PC-9 (cell line): ENCODE measurements around the gene ESR2. TPM values are rescaled to one million over a fixed set of nuclear protein-coding genes. Genes with fewer than 3 reads are reported as not detected.

Experiments
- BruUV-seq: library from RNA; stranded (reverse); fragments of 400-500 nt; replicated peaks from 2 replicates; lab custom pipeline; 2021; lab: Mats Ljungman, UMichigan
- CTCF ChIA-PET: fragments of 300-600 bp; sonication (Branson Sonifier 250); formaldehyde crosslinking; loops from one replicate; lab custom pipeline; 2022; ENCODE audit warnings: antibody characterized with exemption; lab: Charles Lee
- POLR2A ChIA-PET: fragments of 300-600 bp; sonication (Branson Sonifier 250); formaldehyde crosslinking; loops from one replicate; lab custom pipeline; 2022; ENCODE audit warnings: antibody characterized with exemption; ENCODE audit not compliant: unreplicated experiment; lab: Charles Lee
- DNase-seq, 2 experiments: peaks; one replicate each; pipeline versions ENCODE4 v3.0.0 to v3.0.0-alpha.2; 2015 to 2022; ENCODE audit warnings: mixed read lengths in 1 of 2
- H2AFZ ChIP-seq: fragments of 200-600 bp; sonication (generic); 2 replicates; pipeline ENCODE4 v1.8.1; 2017; ENCODE audit warnings: antibody characterized with exemption
- H3F3A ChIP-seq: fragments of 200-600 bp; sonication (generic); 2 replicates; pipeline ENCODE4 v1.8.1; 2017; ENCODE audit warnings: antibody characterized with exemption, mild to moderate bottlenecking, low read depth; ENCODE audit not compliant: insufficient read depth
- H3K27ac ChIP-seq: fragments of 200-600 bp; sonication (generic); 2 replicates; pipeline ENCODE4 v1.6.1; 2016; ENCODE audit warnings: mixed run types
- H3K27me3 ChIP-seq: fragments of 200-600 bp; sonication (generic); 2 replicates; pipeline ENCODE4 v1.6.1; 2016; ENCODE audit warnings: low read depth, mixed run types; ENCODE audit not compliant: insufficient read depth
- H3K36me3 ChIP-seq: fragments of 200-600 bp; sonication (generic); 2 replicates; pipeline ENCODE4 v1.6.1; 2016; ENCODE audit warnings: low read depth, mixed run types
- H3K4me1 ChIP-seq: fragments of 200-600 bp; sonication (generic); replicated peaks from 2 replicates; pipeline ENCODE4 v1.6.1; 2016; ENCODE audit warnings: mixed run types; ENCODE audit not compliant: insufficient read depth
- H3K4me2 ChIP-seq: fragments of 200-600 bp; sonication (generic); 2 replicates; pipeline ENCODE4 v1.6.1; 2017; ENCODE audit warnings: mixed run types
- H3K4me3 ChIP-seq: fragments of 200-600 bp; sonication (generic); 2 replicates; pipeline ENCODE4 v1.6.1; 2016; ENCODE audit warnings: mixed run types
- H3K79me2 ChIP-seq: fragments of 200-600 bp; sonication (generic); 2 replicates; pipeline ENCODE4 v1.6.1; 2017; ENCODE audit warnings: low read depth, mixed run types
- H3K9me2 ChIP-seq: fragments of 200-600 bp; sonication (generic); 2 replicates; pipeline ENCODE4 v1.8.1; 2017; ENCODE audit warnings: mild to moderate bottlenecking; ENCODE audit not compliant: insufficient read depth
- H3K9me3 ChIP-seq: fragments of 200-600 bp; sonication (generic); 2 replicates; pipeline ENCODE4 v1.8.1; 2016; ENCODE audit warnings: low read depth; ENCODE audit not compliant: insufficient read depth
- H4K20me1 ChIP-seq: fragments of 200-600 bp; sonication (generic); 2 replicates; pipeline ENCODE4 v1.8.1; 2017; ENCODE audit not compliant: insufficient read depth
- EZH2 ChIP-seq: fragments of 200-600 bp; sonication (generic); IDR thresholded peaks from 2 replicates; pipeline ENCODE4 v1.8.0; 2017; ENCODE audit warnings: antibody characterized with exemption, low read depth
- intact Hi-C: fragments of 100-400 bp; cut with micrococcal nuclease; formaldehyde crosslinking; loops from one replicate; pipeline ENCODE4 v1.10.0; 2022; ENCODE audit not compliant: unreplicated experiment
- total RNA-seq: library from RNA; stranded (reverse); gene quantifications from 2 replicates; pipeline ENCODE4 v1.2.3, GENCODE V29; 2021
- TF ChIP-seq, protein P1 (sequence below): fragments of 200-600 bp; sonication (generic); conservative IDR thresholded peaks from 2 replicates; pipeline ENCODE4 v1.6.1; 2017; ENCODE audit warnings: mixed run types, antibody characterized with exemption, mild to moderate bottlenecking, moderate library complexity

The ESR2 gene
- total RNA-seq, 1 experiment from 2014 or later, result 0.20 TPM

DNA sequence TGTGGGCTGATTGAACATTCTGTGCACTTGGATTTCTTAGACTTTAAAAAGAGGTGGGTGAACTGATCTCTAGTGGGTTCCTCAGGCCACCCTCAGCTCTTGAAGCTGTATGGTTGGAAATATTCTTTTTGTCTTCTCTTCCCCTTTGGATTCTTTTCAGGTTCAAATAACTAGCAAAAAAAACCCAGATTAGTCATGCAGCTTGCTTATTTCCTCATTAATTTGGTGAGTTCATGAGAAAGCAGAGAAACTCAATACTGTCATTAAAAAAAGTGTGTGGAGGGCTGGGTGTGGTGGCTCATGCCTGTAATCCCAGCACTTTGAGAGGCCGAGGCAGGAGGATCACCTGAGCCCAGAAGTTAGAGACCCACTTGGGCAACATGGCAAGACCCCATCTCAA is 183.4 kb downstream of the ESR2 start:
- H3K27me3 ChIP-seq, result no peaks in the 10 kb centered on the region
- no peak overlapping the region for H3K4me3 ChIP-seq
- H3K36me3 ChIP-seq, result no peaks in the 10 kb centered on the region; the same call in 1 of the 2 replicates
- CTCF ChIA-PET, result interaction anchor here (0.7 kb wide), 1 partner anchor 183 kb away, joined by 5 read pairs; no protein-coding TSS in a partner anchor
- TF ChIP-seq, protein P1, sequence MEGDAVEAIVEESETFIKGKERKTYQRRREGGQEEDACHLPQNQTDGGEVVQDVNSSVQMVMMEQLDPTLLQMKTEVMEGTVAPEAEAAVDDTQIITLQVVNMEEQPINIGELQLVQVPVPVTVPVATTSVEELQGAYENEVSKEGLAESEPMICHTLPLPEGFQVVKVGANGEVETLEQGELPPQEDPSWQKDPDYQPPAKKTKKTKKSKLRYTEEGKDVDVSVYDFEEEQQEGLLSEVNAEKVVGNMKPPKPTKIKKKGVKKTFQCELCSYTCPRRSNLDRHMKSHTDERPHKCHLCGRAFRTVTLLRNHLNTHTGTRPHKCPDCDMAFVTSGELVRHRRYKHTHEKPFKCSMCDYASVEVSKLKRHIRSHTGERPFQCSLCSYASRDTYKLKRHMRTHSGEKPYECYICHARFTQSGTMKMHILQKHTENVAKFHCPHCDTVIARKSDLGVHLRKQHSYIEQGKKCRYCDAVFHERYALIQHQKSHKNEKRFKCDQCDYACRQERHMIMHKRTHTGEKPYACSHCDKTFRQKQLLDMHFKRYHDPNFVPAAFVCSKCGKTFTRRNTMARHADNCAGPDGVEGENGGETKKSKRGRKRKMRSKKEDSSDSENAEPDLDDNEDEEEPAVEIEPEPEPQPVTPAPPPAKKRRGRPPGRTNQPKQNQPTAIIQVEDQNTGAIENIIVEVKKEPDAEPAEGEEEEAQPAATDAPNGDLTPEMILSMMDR, result no peak
- TF ChIP-seq EZH2, result no peak
- peaks cover 11% of the 10 kb centered on the region; the same call in 1 of the 2 replicates for H3F3A ChIP-seq
- H3K4me1 ChIP-seq, result peaks cover 20% of the 10 kb centered on the region
- BruUV-seq, result no TSS peak
- H3K79me2 ChIP-seq, result no peaks in the 10 kb centered on the region
- no peaks in the 10 kb centered on the region for H3K9me2 ChIP-seq
- intact Hi-C loops, result no loop called here
- POLR2A ChIA-PET, result no interaction called here
- H3K27ac ChIP-seq, result peak overlapping the region; percentile 54; the same call in 1 of the 2 replicates
- H3K9me3 ChIP-seq, result no peaks in the 10 kb centered on the region
- no peak overlapping the region for H3K4me2 ChIP-seq
- H2AFZ ChIP-seq, result no peak overlapping the region
- no peaks in the 10 kb centered on the region for H4K20me1 ChIP-seq
- DNase-seq, result peak in 1 of 2 experiments; percentile 64

DNA sequence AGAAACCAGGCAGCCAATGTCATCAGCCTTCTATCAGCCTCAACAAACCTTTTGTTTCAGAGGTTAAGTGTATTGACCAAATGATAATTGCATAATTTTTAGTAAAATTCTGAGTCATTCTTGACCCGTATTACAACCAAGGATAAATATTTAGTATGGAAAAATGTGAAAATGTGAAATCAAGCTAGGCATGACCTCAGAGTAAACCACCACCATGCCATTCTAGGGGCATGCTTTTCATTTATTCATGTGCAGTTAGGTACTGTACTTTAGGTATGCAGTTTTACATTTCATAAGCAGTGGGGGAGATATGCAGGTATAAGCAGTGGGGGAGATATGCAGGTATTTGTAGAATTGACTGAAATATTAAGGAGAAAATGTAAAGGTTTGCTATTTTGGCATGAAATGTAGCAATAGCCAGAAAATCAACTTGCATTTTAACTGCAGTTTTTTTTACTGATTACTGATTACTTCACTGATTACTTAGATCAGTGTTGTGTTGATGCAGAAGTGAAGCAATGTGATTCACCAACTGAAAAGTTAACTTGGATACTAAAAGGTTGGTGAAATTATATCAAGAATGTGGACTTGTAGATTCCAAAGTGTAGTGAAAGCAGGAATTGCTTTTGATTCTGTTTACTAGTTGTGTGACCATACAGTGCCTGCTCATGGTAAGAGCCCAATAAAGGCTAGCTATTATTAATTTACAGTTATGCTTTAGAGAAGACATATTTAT is 184.2 kb downstream of the ESR2 start:
- intact Hi-C loops, result no loop called here
- no peak for TF ChIP-seq EZH2
- TF ChIP-seq, protein P1, result no peak
- Histone ChIP-seq H3K4me3 (no peak overlapping the region), H3K27me3 (no peaks in the 10 kb centered on the region), H4K20me1 (no peaks in the 10 kb centered on the region), H3K27ac (peak overlapping the region; percentile 54), H3K79me2 (no peaks in the 10 kb centered on the region), H3F3A (peaks cover 11% of the 10 kb centered on the region; the same call in 1 of the 2 replicates), H3K4me2 (no peak overlapping the region), H3K4me1 (peaks cover 20% of the 10 kb centered on the region), H3K36me3 (no peaks in the 10 kb centered on the region; the same call in 1 of the 2 replicates), H3K9me2 (no peaks in the 10 kb centered on the region), H2AFZ (no peak overlapping the region), H3K9me3 (no peaks in the 10 kb centered on the region)
- DNase-seq, result peak in 1 of 2 experiments; percentile 78
- POLR2A ChIA-PET, result interaction anchor here (0.7 kb wide), 1 partner anchor 277 kb away, joined by 21 read pairs; no protein-coding TSS in a partner anchor
- CTCF ChIA-PET, result no interaction called here
- BruUV-seq, result no TSS peak

GRCh38 chr14:64107438-64107837 is 186.7 kb downstream of the ESR2 start:
- Histone ChIP-seq H3K27me3 (no peaks in the 10 kb centered on the region), H4K20me1 (no peaks in the 10 kb centered on the region), H3K36me3 (no peaks in the 10 kb centered on the region; the same call in 1 of the 2 replicates), H3K9me3 (no peaks in the 10 kb centered on the region), H3K4me3 (no peak overlapping the region), H3K9me2 (no peaks in the 10 kb centered on the region), H2AFZ (no peak overlapping the region), H3K4me2 (no peak overlapping the region), H3K27ac (no peak overlapping the region), H3K4me1 (peaks cover 20% of the 10 kb centered on the region), H3F3A (peaks cover 11% of the 10 kb centered on the region; the same call in 1 of the 2 replicates), H3K79me2 (no peaks in the 10 kb centered on the region)
- no TSS peak for BruUV-seq
- DNase-seq, result no peak
- no peak for TF ChIP-seq EZH2
- TF ChIP-seq, protein P1, result no peak
- POLR2A ChIA-PET, result no interaction called here
- CTCF ChIA-PET, result no interaction called here
- intact Hi-C loops, result no loop called here
